Measurements from ENCODE around the gene IVL.

The IVL gene

DNA sequence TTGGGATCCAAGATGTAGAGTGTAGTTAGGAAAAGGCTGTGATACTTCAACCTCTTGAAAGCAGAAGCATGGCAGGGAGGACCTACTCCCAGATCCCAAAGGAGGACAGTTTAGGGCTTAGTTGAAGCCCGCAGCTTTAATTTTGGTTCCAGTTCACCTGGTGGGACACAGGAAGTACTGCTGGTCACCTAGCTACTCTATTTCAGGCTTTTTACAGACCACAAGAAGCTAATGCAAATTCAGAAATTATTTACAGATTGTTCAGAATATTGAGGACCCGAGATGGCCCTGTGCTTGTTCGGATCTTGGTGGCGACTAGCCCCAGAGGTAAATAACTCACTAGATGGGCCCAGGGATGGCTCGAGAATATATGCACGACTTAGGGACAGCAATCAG, 36.6 kb upstream of the IVL start:
- Histone ChIP-seq H3K9ac (no peak overlapping the region), H3K4me3 (ENCODE audit: low read depth, low read length) (no peak overlapping the region), H3K36me3 (ENCODE audit: control insufficient read depth, insufficient read depth, low read length) (no peaks in the 10 kb centered on the region), H3K9me3 (ENCODE audit: control insufficient read depth, low read length) (no peaks in the 10 kb centered on the region), H2AFZ (no peak overlapping the region), H3K4me2 (ENCODE audit: low read length) (no peak overlapping the region), H3K4me1 (no peaks in the 10 kb centered on the region), H3K79me2 (no peaks in the 10 kb centered on the region), H3K27ac (no peak overlapping the region), H3K27me3 (ENCODE audit: control insufficient read depth, insufficient read depth, low read length) (no peaks in the 10 kb centered on the region)
- TF ChIP-seq, protein P1, sequence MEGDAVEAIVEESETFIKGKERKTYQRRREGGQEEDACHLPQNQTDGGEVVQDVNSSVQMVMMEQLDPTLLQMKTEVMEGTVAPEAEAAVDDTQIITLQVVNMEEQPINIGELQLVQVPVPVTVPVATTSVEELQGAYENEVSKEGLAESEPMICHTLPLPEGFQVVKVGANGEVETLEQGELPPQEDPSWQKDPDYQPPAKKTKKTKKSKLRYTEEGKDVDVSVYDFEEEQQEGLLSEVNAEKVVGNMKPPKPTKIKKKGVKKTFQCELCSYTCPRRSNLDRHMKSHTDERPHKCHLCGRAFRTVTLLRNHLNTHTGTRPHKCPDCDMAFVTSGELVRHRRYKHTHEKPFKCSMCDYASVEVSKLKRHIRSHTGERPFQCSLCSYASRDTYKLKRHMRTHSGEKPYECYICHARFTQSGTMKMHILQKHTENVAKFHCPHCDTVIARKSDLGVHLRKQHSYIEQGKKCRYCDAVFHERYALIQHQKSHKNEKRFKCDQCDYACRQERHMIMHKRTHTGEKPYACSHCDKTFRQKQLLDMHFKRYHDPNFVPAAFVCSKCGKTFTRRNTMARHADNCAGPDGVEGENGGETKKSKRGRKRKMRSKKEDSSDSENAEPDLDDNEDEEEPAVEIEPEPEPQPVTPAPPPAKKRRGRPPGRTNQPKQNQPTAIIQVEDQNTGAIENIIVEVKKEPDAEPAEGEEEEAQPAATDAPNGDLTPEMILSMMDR (IDR thresholded peaks at IDR 0.05), result no peak

DNA sequence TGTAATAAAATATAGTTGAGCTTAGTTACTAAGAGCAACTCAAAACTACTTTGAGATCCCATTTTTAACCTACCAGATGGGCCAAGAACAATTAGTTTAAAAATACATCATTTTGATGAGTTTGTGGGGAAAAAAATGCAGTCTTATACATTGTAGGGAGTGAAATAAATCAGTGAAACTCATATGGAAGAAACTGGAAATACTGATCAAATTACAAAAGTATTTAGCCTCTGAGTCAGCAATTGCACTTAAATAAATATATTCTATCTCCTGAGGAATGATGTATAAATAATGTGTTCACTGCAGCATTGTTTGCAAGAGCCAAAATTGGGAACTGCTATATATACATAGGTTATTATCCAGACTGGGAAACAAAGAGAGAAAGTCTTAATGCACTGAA, 34.9 kb upstream of the IVL start:
- Histone ChIP-seq H2AFZ (no peak overlapping the region), H3K9ac (no peak overlapping the region), H3K9me3 (ENCODE audit: control insufficient read depth, low read length) (no peaks in the 10 kb centered on the region), H3K36me3 (ENCODE audit: control insufficient read depth, insufficient read depth, low read length) (no peaks in the 10 kb centered on the region), H3K27ac (no peak overlapping the region), H3K79me2 (no peaks in the 10 kb centered on the region), H3K4me2 (ENCODE audit: low read length) (no peak overlapping the region), H3K4me3 (ENCODE audit: low read depth, low read length) (no peak overlapping the region), H3K4me1 (no peaks in the 10 kb centered on the region), H3K27me3 (ENCODE audit: control insufficient read depth, insufficient read depth, low read length) (no peaks in the 10 kb centered on the region)
- TF ChIP-seq, protein P1 (IDR thresholded peaks at IDR 0.05), result no peak

DNA sequence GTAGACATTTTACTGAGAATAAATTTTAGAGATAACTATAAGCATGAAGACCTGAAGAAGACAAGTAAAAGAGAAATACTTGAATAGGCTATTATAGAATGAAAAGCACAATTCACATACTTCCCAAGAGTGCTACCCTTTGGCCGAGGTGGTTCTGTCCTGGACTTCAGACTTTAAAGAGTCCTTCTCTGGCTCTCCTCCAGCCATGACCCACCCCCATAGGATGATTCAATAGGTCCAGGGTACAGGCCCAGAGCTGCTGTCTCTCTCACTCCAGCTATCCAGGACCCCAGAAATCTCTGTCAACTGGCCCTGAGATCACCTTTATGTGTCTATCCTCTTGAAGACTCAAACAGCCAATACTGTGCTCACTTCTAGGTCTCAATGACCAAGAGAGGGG, 31.5 kb upstream of the IVL start:
- H3K4me3 ChIP-seq (ENCODE audit: low read depth, low read length), result no peak overlapping the region
- H3K9me3 ChIP-seq (ENCODE audit: control insufficient read depth, low read length), result no peaks in the 10 kb centered on the region
- H3K27me3 ChIP-seq (ENCODE audit: control insufficient read depth, insufficient read depth, low read length), result no peaks in the 10 kb centered on the region
- H2AFZ ChIP-seq, result no peak overlapping the region
- H3K4me1 ChIP-seq, result no peaks in the 10 kb centered on the region
- H3K36me3 ChIP-seq (ENCODE audit: control insufficient read depth, insufficient read depth, low read length), result no peaks in the 10 kb centered on the region
- no peak overlapping the region for H3K9ac ChIP-seq
- TF ChIP-seq, protein P1 (IDR thresholded peaks at IDR 0.05), result no peak
- H3K79me2 ChIP-seq, result no peaks in the 10 kb centered on the region
- H3K4me2 ChIP-seq (ENCODE audit: low read length), result no peak overlapping the region
- no peak overlapping the region for H3K27ac ChIP-seq

DNA sequence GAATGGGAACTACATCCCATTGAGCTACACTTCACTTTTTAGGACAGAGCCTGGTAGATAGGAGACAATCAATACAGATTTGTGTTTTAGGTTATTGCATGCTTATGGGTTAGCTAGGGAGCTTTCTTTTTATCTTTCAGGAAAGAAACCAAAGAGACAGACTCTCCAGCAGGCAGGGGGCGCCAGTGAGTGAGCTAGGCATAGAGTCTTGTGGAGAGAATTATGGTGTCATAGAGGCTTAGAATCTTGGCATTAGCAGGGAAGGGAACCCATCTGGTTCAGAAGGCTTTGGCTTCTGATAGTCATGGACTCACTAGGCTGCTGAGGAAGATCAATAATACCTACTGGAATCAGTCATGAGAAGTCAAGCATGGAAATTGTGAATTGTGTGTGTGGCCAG, 30.3 kb upstream of the IVL start, which contains the start of gene SMCP:
TSS of gene SMCP (plus strand) at position 281 of the 400 bp plus-strand sequence. CDS start 6,101 bp downstream, outside the sequence.
- Histone ChIP-seq H3K9me3 (ENCODE audit: control insufficient read depth, low read length) (no peaks in the 10 kb centered on the region), H3K27me3 (ENCODE audit: control insufficient read depth, insufficient read depth, low read length) (no peaks in the 10 kb centered on the region), H3K4me2 (ENCODE audit: low read length) (no peak within 1 kb of the TSS), H2AFZ (no peak within 1 kb of the TSS), H3K4me1 (no peaks in the 10 kb centered on the region), H3K4me3 (ENCODE audit: low read depth, low read length) (no peak within 1 kb of the TSS), H3K9ac (no peak within 1 kb of the TSS), H3K27ac (no peak within 1 kb of the TSS), H3K36me3 (ENCODE audit: control insufficient read depth, insufficient read depth, low read length) (no peaks in the 10 kb centered on the region), H3K79me2 (no peaks in the 10 kb centered on the region)
- TF ChIP-seq, protein P1 (IDR thresholded peaks at IDR 0.05), result no peak

DNA sequence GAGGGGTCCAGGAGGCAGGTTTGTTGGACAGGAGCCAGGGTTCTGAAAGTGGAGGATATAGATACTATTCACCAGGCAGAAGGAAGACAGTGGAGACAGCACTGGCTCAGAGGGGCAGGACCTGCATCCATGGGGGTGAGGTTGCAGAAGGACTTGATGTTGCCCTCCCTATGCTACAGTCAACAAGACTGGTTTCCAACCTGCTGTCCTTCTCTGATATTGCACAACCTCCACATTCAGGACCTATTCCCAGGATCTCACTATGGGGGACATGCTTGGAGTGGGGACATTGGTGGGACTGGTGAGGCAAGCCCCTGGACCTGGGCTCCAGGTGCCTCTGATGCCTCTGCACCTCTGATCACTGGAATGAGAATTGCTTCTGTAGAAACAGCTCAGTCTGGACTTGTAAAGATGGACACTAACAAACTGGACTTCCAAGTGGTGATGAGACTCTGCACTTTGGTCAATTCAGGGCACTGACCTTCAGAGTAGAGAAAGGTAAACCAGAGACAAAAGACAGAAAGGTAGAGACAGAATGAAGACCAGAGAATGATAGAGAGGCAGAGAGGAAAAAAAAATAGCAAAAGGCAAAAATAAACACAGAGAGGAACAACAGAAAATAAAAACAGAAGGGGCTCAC, 28.7 kb upstream of the IVL start:
- Histone ChIP-seq H3K27ac (no peak overlapping the region), H2AFZ (no peak overlapping the region), H3K36me3 (ENCODE audit: control insufficient read depth, insufficient read depth, low read length) (no peaks in the 10 kb centered on the region), H3K79me2 (no peaks in the 10 kb centered on the region), H3K27me3 (ENCODE audit: control insufficient read depth, insufficient read depth, low read length) (no peaks in the 10 kb centered on the region), H3K9ac (no peak overlapping the region), H3K4me3 (ENCODE audit: low read depth, low read length) (no peak overlapping the region), H3K4me2 (ENCODE audit: low read length) (no peak overlapping the region), H3K9me3 (ENCODE audit: control insufficient read depth, low read length) (no peaks in the 10 kb centered on the region), H3K4me1 (no peaks in the 10 kb centered on the region)
- TF ChIP-seq, protein P1 (IDR thresholded peaks at IDR 0.05), result no peak

All from parathyroid adenoma (tissue), 2 donors.